Duodenal mucosa (tissue), 2 donors: ENCODE measurements around the gene HGS.
A peak's percentile ranks its signal among the peaks of the same experiment; 100 is the strongest.

Source experiments
- H3K27ac ChIP-seq: one replicate; pipeline ENCODE4 v1.7.0; 2013; ENCODE audit warnings: low read depth, low read length
- H3K27me3 ChIP-seq, 2 donors: one replicate each; pipeline ENCODE4 v1.7.0; 2013; ENCODE audit warnings: low read length in 2 of 2, control low read depth in 1 of 2; ENCODE audit not compliant: insufficient read depth in 2 of 2, control insufficient read depth in 1 of 2
- H3K36me3 ChIP-seq, 2 donors: one replicate each; pipeline ENCODE4 v1.7.0; 2013; ENCODE audit warnings: low read length in 2 of 2, control low read depth in 1 of 2; ENCODE audit not compliant: insufficient read depth in 2 of 2, control insufficient read depth in 1 of 2
- H3K4me1 ChIP-seq, 2 donors: one replicate each; pipeline ENCODE4 v1.7.0; 2013; ENCODE audit warnings: low read length in 2 of 2, control low read depth in 1 of 2; ENCODE audit not compliant: insufficient read depth in 2 of 2, control insufficient read depth in 1 of 2
- H3K4me3 ChIP-seq, 2 donors: one replicate each; pipeline ENCODE4 v1.7.0; 2013; ENCODE audit warnings: low read length in 2 of 2, low read depth in 1 of 2
- H3K9ac ChIP-seq, 2 donors: one replicate each; pipeline ENCODE4 v1.7.0; 2013; ENCODE audit warnings: low read length in 2 of 2, low read depth in 1 of 2
- H3K9me3 ChIP-seq, 2 donors: one replicate each; pipeline ENCODE4 v1.7.0; 2013; ENCODE audit warnings: low read length in 2 of 2, control low read depth in 1 of 2; ENCODE audit not compliant: control insufficient read depth in 1 of 2

The HGS gene

GRCh38 chr17:81703747-81704654 lies 20.2 kb downstream of the HGS start:
- Histone ChIP-seq H3K9me3 (no peaks in the 10 kb centered on the region), H3K27ac (peak overlapping the region; percentile 89), H3K27me3 (no peaks in the 10 kb centered on the region), H3K36me3 (peaks cover 14 to 59% of the 10 kb centered on the region in 2 donors), H3K4me3 (peak overlapping the region; percentile 92 to 97), H3K9ac (peak overlapping the region; percentile 96 to 99), H3K4me1 (peaks cover 26 to 34% of the 10 kb centered on the region in 2 donors)

GRCh38 chr17:81705518-81706231 lies 21.9 kb downstream of the HGS start:
- no peaks in the 10 kb centered on the region for H3K9me3 ChIP-seq
- H3K36me3 ChIP-seq = peaks cover 8 to 52% of the 10 kb centered on the region in 2 donors
- H3K27ac ChIP-seq = no peak overlapping the region
- no peak overlapping the region for H3K9ac ChIP-seq
- no peaks in the 10 kb centered on the region for H3K27me3 ChIP-seq
- peaks cover 33 to 42% of the 10 kb centered on the region in 2 donors for H3K4me1 ChIP-seq
- no peak overlapping the region for H3K4me3 ChIP-seq

GRCh38 chr17:81706232-81706611 lies 22.4 kb downstream of the HGS start:
- H3K27me3 ChIP-seq = no peaks in the 10 kb centered on the region
- H3K4me3 ChIP-seq = no peak overlapping the region
- no peak overlapping the region for H3K27ac ChIP-seq
- no peak overlapping the region for H3K9ac ChIP-seq
- H3K9me3 ChIP-seq = no peaks in the 10 kb centered on the region
- H3K36me3 ChIP-seq = peaks cover 8 to 46% of the 10 kb centered on the region in 2 donors
- H3K4me1 ChIP-seq = peaks cover 33 to 42% of the 10 kb centered on the region in 2 donors

- Histone ChIP-seq H3K9me3 (no peaks in the 10 kb centered on the region), H3K9ac (no peak overlapping the region), H3K27ac (no peak overlapping the region), H3K27me3 (no peaks in the 10 kb centered on the region), H3K4me1 (peaks cover 28 to 36% of the 10 kb centered on the region in 2 donors), H3K36me3 (peaks cover 8 to 39% of the 10 kb centered on the region in 2 donors), H3K4me3 (no peak overlapping the region)
Measured at GRCh38 chr17:81706757-81707624, 23.2 kb downstream of the HGS start.

GRCh38 chr17:81707725-81708646 lies 24.2 kb downstream of the HGS start:
- H3K9ac ChIP-seq = no peak overlapping the region
- no peaks in the 10 kb centered on the region for H3K9me3 ChIP-seq
- H3K27me3 ChIP-seq = no peaks in the 10 kb centered on the region
- peaks cover 8 to 38% of the 10 kb centered on the region in 2 donors for H3K36me3 ChIP-seq
- peaks cover 30 to 32% of the 10 kb centered on the region in 2 donors for H3K4me1 ChIP-seq
- no peak overlapping the region for H3K4me3 ChIP-seq
- H3K27ac ChIP-seq = no peak overlapping the region

- H3K36me3 ChIP-seq = peaks cover 8 to 38% of the 10 kb centered on the region in 2 donors
- no peak overlapping the region for H3K9ac ChIP-seq
- H3K9me3 ChIP-seq = no peaks in the 10 kb centered on the region
- peaks cover 36 to 39% of the 10 kb centered on the region in 2 donors for H3K4me1 ChIP-seq
- no peak overlapping the region for H3K27ac ChIP-seq
- H3K27me3 ChIP-seq = no peaks in the 10 kb centered on the region
- no peak overlapping the region for H3K4me3 ChIP-seq
Measured at GRCh38 chr17:81708739-81709185, 25.0 kb downstream of the HGS start.

- peak overlapping the region; percentile 43 to 58 for H3K4me3 ChIP-seq
- no peaks in the 10 kb centered on the region for H3K27me3 ChIP-seq
- peak overlapping the region; percentile 40 to 52 for H3K9ac ChIP-seq
- H3K9me3 ChIP-seq = no peaks in the 10 kb centered on the region
- no peak overlapping the region for H3K27ac ChIP-seq
- H3K4me1 ChIP-seq = peaks cover 25 to 40% of the 10 kb centered on the region in 2 donors
- H3K36me3 ChIP-seq = peaks cover 8 to 30% of the 10 kb centered on the region in 2 donors
Measured at GRCh38 chr17:81710514-81711308, 26.9 kb downstream of the HGS start.

GRCh38 chr17:81711814-81712467 lies 28.1 kb downstream of the HGS start, which contains the start of gene SLC25A10:
SLC25A10 (plus strand) TSS chr17:81712284; CDS start chr17:81712427, 143 bp downstream.
- H3K36me3 ChIP-seq = peaks cover 4 to 22% of the 10 kb centered on the region in 2 donors
- H3K4me1 ChIP-seq = peaks cover 25 to 40% of the 10 kb centered on the region in 2 donors
- H3K9ac ChIP-seq = peak within 1 kb of the TSS; percentile 70 to 75
- peak within 1 kb of the TSS; percentile 66 to 75 for H3K4me3 ChIP-seq
- H3K27ac ChIP-seq = peak within 1 kb of the TSS; percentile 50
- no peaks in the 10 kb centered on the region for H3K27me3 ChIP-seq
- no peaks in the 10 kb centered on the region for H3K9me3 ChIP-seq
